Heart left ventricle (tissue), 16 donors: ENCODE data around the gene VPREB3. TPM values are rescaled to one million over a fixed set of nuclear protein-coding genes. Genes with fewer than 3 reads are reported as not detected.

Source experiments
- ATAC-seq, 4 donors: fragments of 200-7000 bp; cut with Tn5 transposase; one replicate each; pipeline ENCODE4 v1.9.1; 2020 to 2022; ENCODE audit warnings: moderate library complexity in 4 of 4, mild to moderate bottlenecking in 3 of 4, moderate number of reproducible peaks in 1 of 4
- DNase-seq, 5 donors: peaks; one replicate each; pipeline ENCODE4 v3.0.0-alpha.2; 2020
- H3K27ac ChIP-seq, 12 donors: fragments of 200-600 bp; sonication (generic) in 4 of 12; one replicate each; pipeline versions ENCODE4 v1.5.0 to v1.8.0; 2016 to 2022; ENCODE audit warnings: mild to moderate bottlenecking in 2 of 12
- H3K27me3 ChIP-seq, 9 donors: fragments of 200-600 bp; sonication (generic) in 2 of 9; one replicate each; pipeline versions ENCODE4 v1.5.1 to v1.8.0; 2016 to 2022; ENCODE audit warnings: mild to moderate bottlenecking in 3 of 9
- H3K36me3 ChIP-seq, 9 donors: fragments of 200-600 bp; sonication (generic) in 2 of 9; one replicate each; pipeline versions ENCODE4 v1.5.0 to v1.8.0; 2018 to 2022; ENCODE audit warnings: mild to moderate bottlenecking in 2 of 9
- H3K4me1 ChIP-seq, 12 donors: fragments of 200-600 bp; sonication (generic) in 4 of 12; one replicate each; pipeline versions ENCODE4 v1.5.0 to v1.8.0; 2016 to 2022; ENCODE audit warnings: mild to moderate bottlenecking in 3 of 12
- H3K4me3 ChIP-seq, 12 donors: fragments of 200-600 bp; sonication (generic) in 4 of 12; one replicate each; pipeline versions ENCODE4 v1.5.0 to v1.8.0; 2017 to 2022; ENCODE audit warnings: mild to moderate bottlenecking in 9 of 12, moderate library complexity in 4 of 12
- H3K9me3 ChIP-seq, 12 donors: fragments of 200-600 bp; sonication (generic) in 4 of 12; one replicate each; pipeline versions ENCODE4 v1.5.0 to v1.8.0; 2016 to 2022; ENCODE audit warnings: mild to moderate bottlenecking in 1 of 12
- POLR2A ChIP-seq, 2 donors: fragments of 450-650 bp; IDR thresholded peaks; one replicate each; pipeline ENCODE4 v1.6.1; 2017; ENCODE audit warnings: antibody characterized with exemption in 2 of 2, mild to moderate bottlenecking in 2 of 2, moderate library complexity in 2 of 2
- WGBS, 4 donors: extraction: QIAGEN DNeasy Blood & Tissue Kit in 2 of 4; methylation state at CpG; one replicate each; pipeline versions ENCODE4 v1.1.5 to v1.1.7; 2013 to 2018; 5-methylcytosine and 5-hydroxymethylcytosine counted together
- intact Hi-C, 10 donors: fragments of 100-400 bp; cut with DNase I; formaldehyde crosslinking; loops; one replicate each; pipeline versions ENCODE4 v1.11.1 to v1.14.2; 2022
- polyA plus RNA-seq, 2 donors: library from polyadenylated mRNA; stranded (reverse); fragments of 200-250 nt; gene quantifications; one replicate each; pipeline ENCODE4 v1.2.3, GENCODE V29; 2013
- total RNA-seq, 9 donors: library from RNA; depleted of rRNA in 2 of 9; stranded (reverse); fragments of >200 nt in 2 of 9; fragmentation: NEBNext Ultra II Directional in 3 of 9; extraction: Animal tissue kit (Norgen Biotek cat#: 25700) in 3 of 9; gene quantifications; one replicate each; pipeline versions ENCODE4 v1.1.0 to v1.2.4, GENCODE V29; 2016 to 2023
- TF ChIP-seq, protein P1 (sequence below), 12 donors: fragments of 200-600 bp; sonication (generic) in 4 of 12; IDR thresholded peaks; one replicate each; pipeline versions ENCODE4 v1.5.0 to v1.8.0; 2018 to 2022; ENCODE audit warnings: antibody characterized with exemption in 12 of 12, mild to moderate bottlenecking in 5 of 12
- donor health status: ischemic (EF 13 %, LVEDD 7.1; RV severe dilation, severe dysfunction).
- donor health status: healthy with polysubstance abuse.
- donor health status: DM: no; HTN: yes; CAD: no.
- donor health status: DM: no; HTN: no; CAD: no.
- donor health status: ischemic (EF 25% LVEDD 6.9; RV normal size, moderate dysfunction).
- donor health status: ischemic (EF 25% LVEDD 5.7; RV mildly dilated, moderate dysfunction).
- donor health status: healthy.
- donor health status: DM: yes; HTN: yes; CAD: no.
- donor health status: ischemic (EF 35%, LVEDD 5.7; RV mildly dilated, moderate dysfunction).
- donor health status: nonischemic (EF 11% LVEDD 7.7; RV severe dilation, severe dysfunction).
- donor health status: DM: yes; HTN: yes; CAD: no.
- donor health status: PGD.
- donor health status: ischemic (EF 29% LVEDD 5.4; RV normal size, mild dysfunction).
- donor health status: nonischemic (EF 23%, LVEDD 6.1; RV moderate dilation, normal function).

Gene VPREB3
- total and polyA plus RNA-seq, 11 donors: 0.63 to 3.2 (median 0.77) TPM; not detected in 3

DNA sequence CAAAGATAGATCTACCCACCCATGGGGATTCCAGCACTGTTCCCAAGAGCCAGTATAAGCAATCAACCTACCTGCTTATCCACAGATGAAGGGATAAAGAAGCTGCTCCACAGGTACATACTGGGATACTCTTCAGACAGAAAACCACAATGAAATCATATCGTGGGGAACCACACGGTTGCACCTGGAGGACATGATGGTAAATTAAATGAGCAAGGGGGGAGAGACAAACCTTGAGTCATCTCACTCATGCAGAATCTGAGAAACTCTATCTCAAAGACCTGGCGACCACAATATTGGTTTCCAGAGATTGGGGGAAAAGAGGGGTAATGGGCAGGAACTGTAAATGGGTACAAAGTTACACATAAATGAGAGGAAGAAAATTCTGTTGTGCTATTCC lies 48.9 kb downstream of the VPREB3 start:
- no peak for ATAC-seq
- Histone ChIP-seq H3K4me3 (no peak overlapping the region), H3K27ac (no peak overlapping the region), H3K9me3 (no peaks in the 10 kb centered on the region), H3K27me3 (no peaks in the 10 kb centered on the region), H3K4me1 (peaks cover 0 to 6% (median 0%) of the 10 kb centered on the region in 12 donors), H3K36me3 (peaks cover 0 to 100% (median 90%) of the 10 kb centered on the region in 9 donors)
- WGBS, 4 donors: 88 to 95% (median 92%) methylated on average over 3 of the region's 3 CpGs
- no peak for DNase-seq
- TF ChIP-seq POLR2A (IDR thresholded peaks at IDR 0.05): no peak
- TF ChIP-seq, protein P1, sequence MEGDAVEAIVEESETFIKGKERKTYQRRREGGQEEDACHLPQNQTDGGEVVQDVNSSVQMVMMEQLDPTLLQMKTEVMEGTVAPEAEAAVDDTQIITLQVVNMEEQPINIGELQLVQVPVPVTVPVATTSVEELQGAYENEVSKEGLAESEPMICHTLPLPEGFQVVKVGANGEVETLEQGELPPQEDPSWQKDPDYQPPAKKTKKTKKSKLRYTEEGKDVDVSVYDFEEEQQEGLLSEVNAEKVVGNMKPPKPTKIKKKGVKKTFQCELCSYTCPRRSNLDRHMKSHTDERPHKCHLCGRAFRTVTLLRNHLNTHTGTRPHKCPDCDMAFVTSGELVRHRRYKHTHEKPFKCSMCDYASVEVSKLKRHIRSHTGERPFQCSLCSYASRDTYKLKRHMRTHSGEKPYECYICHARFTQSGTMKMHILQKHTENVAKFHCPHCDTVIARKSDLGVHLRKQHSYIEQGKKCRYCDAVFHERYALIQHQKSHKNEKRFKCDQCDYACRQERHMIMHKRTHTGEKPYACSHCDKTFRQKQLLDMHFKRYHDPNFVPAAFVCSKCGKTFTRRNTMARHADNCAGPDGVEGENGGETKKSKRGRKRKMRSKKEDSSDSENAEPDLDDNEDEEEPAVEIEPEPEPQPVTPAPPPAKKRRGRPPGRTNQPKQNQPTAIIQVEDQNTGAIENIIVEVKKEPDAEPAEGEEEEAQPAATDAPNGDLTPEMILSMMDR (IDR thresholded peaks at IDR 0.05): no peak
- intact Hi-C loops: no loop called here

DNA sequence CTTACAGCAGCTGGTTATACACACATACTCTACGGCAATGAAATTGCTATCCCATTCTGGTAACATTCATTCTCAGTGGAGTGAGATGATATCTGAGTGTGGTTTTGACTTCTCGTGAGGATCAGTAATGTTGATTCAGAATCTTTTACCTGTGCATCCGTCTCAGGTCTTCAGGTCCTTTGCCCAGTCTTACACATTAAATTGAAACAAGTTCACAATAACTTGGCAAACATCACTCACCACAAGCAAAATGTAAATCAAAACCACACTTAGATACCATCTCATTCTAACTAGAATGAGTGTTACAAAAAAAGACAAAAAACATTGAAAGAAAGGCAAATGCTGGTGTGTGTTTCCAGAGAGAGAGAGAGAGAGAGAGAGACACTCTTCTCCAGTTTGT lies 49.4 kb downstream of the VPREB3 start:
- intact Hi-C loops: no loop called here
- H3K9me3 ChIP-seq: no peaks in the 10 kb centered on the region
- peaks cover 0 to 7% (median 0%) of the 10 kb centered on the region in 12 donors for H3K4me1 ChIP-seq
- DNase-seq (no peak), ATAC-seq (no peak)
- H3K27me3 ChIP-seq: no peaks in the 10 kb centered on the region
- H3K36me3 ChIP-seq: peaks cover 0 to 100% (median 90%) of the 10 kb centered on the region in 9 donors
- 93 to 97% (median 95%) methylated on average over 3 of the region's 3 CpGs for WGBS, 4 donors
- H3K27ac ChIP-seq: no peak overlapping the region
- no peak overlapping the region for H3K4me3 ChIP-seq
- TF ChIP-seq, protein P1 (IDR thresholded peaks at IDR 0.05): no peak
- no peak for TF ChIP-seq POLR2A (IDR thresholded peaks at IDR 0.05)

DNA sequence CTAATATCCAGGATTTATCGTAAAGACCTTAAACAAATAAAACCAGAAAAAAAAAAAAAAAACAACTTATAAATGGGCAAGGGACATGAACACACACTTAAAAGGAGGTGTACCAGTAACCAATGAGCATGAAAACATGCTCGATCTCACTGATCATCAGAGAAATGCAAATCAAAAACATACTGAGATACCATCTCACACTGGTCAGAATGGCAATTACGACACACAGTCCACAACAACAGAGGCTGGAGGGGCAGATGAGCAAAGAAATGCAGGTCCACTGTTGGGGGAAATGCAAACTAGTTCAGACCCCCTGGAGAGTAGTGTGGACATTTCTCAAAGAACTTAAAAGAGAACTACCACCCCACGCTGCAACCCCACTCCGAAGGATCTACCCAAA lies 50.2 kb downstream of the VPREB3 start:
- H3K27ac ChIP-seq: no peak overlapping the region
- no peaks in the 10 kb centered on the region for H3K9me3 ChIP-seq
- peaks cover 0 to 7% (median 0%) of the 10 kb centered on the region in 12 donors for H3K4me1 ChIP-seq
- H3K27me3 ChIP-seq: no peaks in the 10 kb centered on the region
- intact Hi-C loops: no loop called here
- DNase-seq: no peak
- H3K4me3 ChIP-seq: no peak overlapping the region
- WGBS, 4 donors: 93 to 96% (median 95%) methylated on average over 5 of the region's 5 CpGs
- no peak for ATAC-seq
- peaks cover 0 to 100% (median 90%) of the 10 kb centered on the region in 9 donors for H3K36me3 ChIP-seq
- TF ChIP-seq, protein P1 (IDR thresholded peaks at IDR 0.05): no peak
- TF ChIP-seq POLR2A (IDR thresholded peaks at IDR 0.05): no peak

Other genes with a start within 250 kb of the VPREB3 start
- not detected for gene IGLL1, start 174.1 kb downstream of the VPREB3 start, total RNA-seq
- not detected for gene IGLL1, start 174.1 kb downstream of the VPREB3 start, polyA plus RNA-seq
- gene DRICH1, start 122.1 kb downstream of the VPREB3 start, total RNA-seq: under 1 TPM in 2 of 9 donors, not detected in 7; 0.32 to 0.45 TPM
- under 1 TPM in 1 of 2 donors, not detected in 1; 0.11 TPM for gene DRICH1, start 122.1 kb downstream of the VPREB3 start, polyA plus RNA-seq
- gene RGL4, start 63.4 kb downstream of the VPREB3 start, total RNA-seq: under 1 TPM in 3 of 9 donors, not detected in 6; 0.21 to 0.69 (median 0.52) TPM
- under 1 TPM; 0.42 to 0.53 TPM for gene RGL4, start 63.4 kb downstream of the VPREB3 start, polyA plus RNA-seq
- gene ZNF70, start 3.3 kb downstream of the VPREB3 start, total RNA-seq: 1 to 10 TPM; 2.7 to 4.6 (median 3.3) TPM
- 1 to 10 TPM; 1.6 to 2.1 TPM for gene ZNF70, start 3.3 kb downstream of the VPREB3 start, polyA plus RNA-seq
- not detected for gene C22orf15, start 8.6 kb upstream of the VPREB3 start, total RNA-seq
- gene C22orf15, start 8.6 kb upstream of the VPREB3 start, polyA plus RNA-seq: not detected
- 1,000 to 10,000 TPM in 3 of 9 donors, 100 to 1,000 TPM in 6; 374 to 1,458 (median 944) TPM for gene CHCHD10, start 13.5 kb upstream of the VPREB3 start, total RNA-seq
- gene CHCHD10, start 13.5 kb upstream of the VPREB3 start, polyA plus RNA-seq: 1,000 to 10,000 TPM in 1 of 2 donors, 100 to 1,000 TPM in 1; 393 to 2,069 TPM
- 10 to 100 TPM in 5 of 9 donors, 1 to 10 TPM in 4; 5.2 to 17.0 (median 10.4) TPM for gene MMP11, start 18.4 kb upstream of the VPREB3 start, total RNA-seq
- 10 to 100 TPM in 1 of 2 donors, 1 to 10 TPM in 1; 6.2 to 10.5 TPM for gene MMP11, start 18.4 kb upstream of the VPREB3 start, polyA plus RNA-seq
- gene SMARCB1, start 32.5 kb upstream of the VPREB3 start, total RNA-seq: 10 to 100 TPM; 32.8 to 54.2 (median 45.6) TPM
- 10 to 100 TPM; 30.2 to 75.3 TPM for gene SMARCB1, start 32.5 kb upstream of the VPREB3 start, polyA plus RNA-seq
- 1 to 10 TPM in 7 of 9 donors, under 1 TPM in 2; 0.24 to 2.8 (median 1.7) TPM for gene DERL3, start 84.6 kb upstream of the VPREB3 start, total RNA-seq
- 10 to 100 TPM in 1 of 2 donors, 1 to 10 TPM in 1; 1.4 to 12.7 TPM for gene DERL3, start 84.6 kb upstream of the VPREB3 start, polyA plus RNA-seq
- 10 to 100 TPM; 13.0 to 31.2 (median 18.7) TPM for gene SLC2A11, start 103.5 kb upstream of the VPREB3 start, total RNA-seq
- 10 to 100 TPM in 1 of 2 donors, 1 to 10 TPM in 1; 8.7 to 30.4 TPM for gene SLC2A11, start 103.5 kb upstream of the VPREB3 start, polyA plus RNA-seq
- gene MIF, start 140.0 kb upstream of the VPREB3 start, total RNA-seq: 100 to 1,000 TPM; 192 to 383 (median 229) TPM
- gene MIF, start 140.0 kb upstream of the VPREB3 start, polyA plus RNA-seq: 100 to 1,000 TPM; 339 to 503 TPM
- 10 to 100 TPM in 1 of 9 donors, 1 to 10 TPM in 7, under 1 TPM in 1; 0.81 to 15.5 (median 6.2) TPM for gene GSTT2B, start 206.8 kb upstream of the VPREB3 start, total RNA-seq
- gene GSTT2B, start 206.8 kb upstream of the VPREB3 start, polyA plus RNA-seq: 10 to 100 TPM in 1 of 2 donors, 1 to 10 TPM in 1; 6.6 to 19.9 TPM
- 1 to 10 TPM in 5 of 9 donors, not detected in 4; 1.1 to 2.3 (median 2.2) TPM for gene DDTL, start 212.5 kb upstream of the VPREB3 start, total RNA-seq
- gene DDTL, start 212.5 kb upstream of the VPREB3 start, polyA plus RNA-seq: 1 to 10 TPM; 2.8 to 6.7 TPM
- 100 to 1,000 TPM; 117 to 210 (median 153) TPM for gene DDT, start 220.0 kb upstream of the VPREB3 start, total RNA-seq
- 100 to 1,000 TPM; 301 to 399 TPM for gene DDT, start 220.0 kb upstream of the VPREB3 start, polyA plus RNA-seq
- gene GSTT2, start 225.7 kb upstream of the VPREB3 start, total RNA-seq: under 1 TPM in 1 of 9 donors, not detected in 8; 0.60 TPM
- gene GSTT2, start 225.7 kb upstream of the VPREB3 start, polyA plus RNA-seq: 1 to 10 TPM in 1 of 2 donors, under 1 TPM in 1; 0.30 to 2.1 TPM